Body of pancreas (tissue), 4 donors: ENCODE measurements around the gene DLGAP1.

Experiments
- CTCF ChIP-seq, 7 experiments: fragments of 450-650 bp in 4 of 7; fragments of 200-600 bp in 3 of 7; sonication (generic) in 3 of 7; IDR thresholded peaks; one replicate each; pipeline ENCODE4 v1.5.1; 2016 to 2019; ENCODE audit warnings: antibody characterized with exemption in 7 of 7
- POLR2A ChIP-seq, 3 donors: fragments of 450-650 bp; IDR thresholded peaks; one replicate each; pipeline ENCODE4 v1.6.1; 2016; ENCODE audit warnings: antibody characterized with exemption in 3 of 3, mild to moderate bottlenecking in 2 of 3

DNA sequence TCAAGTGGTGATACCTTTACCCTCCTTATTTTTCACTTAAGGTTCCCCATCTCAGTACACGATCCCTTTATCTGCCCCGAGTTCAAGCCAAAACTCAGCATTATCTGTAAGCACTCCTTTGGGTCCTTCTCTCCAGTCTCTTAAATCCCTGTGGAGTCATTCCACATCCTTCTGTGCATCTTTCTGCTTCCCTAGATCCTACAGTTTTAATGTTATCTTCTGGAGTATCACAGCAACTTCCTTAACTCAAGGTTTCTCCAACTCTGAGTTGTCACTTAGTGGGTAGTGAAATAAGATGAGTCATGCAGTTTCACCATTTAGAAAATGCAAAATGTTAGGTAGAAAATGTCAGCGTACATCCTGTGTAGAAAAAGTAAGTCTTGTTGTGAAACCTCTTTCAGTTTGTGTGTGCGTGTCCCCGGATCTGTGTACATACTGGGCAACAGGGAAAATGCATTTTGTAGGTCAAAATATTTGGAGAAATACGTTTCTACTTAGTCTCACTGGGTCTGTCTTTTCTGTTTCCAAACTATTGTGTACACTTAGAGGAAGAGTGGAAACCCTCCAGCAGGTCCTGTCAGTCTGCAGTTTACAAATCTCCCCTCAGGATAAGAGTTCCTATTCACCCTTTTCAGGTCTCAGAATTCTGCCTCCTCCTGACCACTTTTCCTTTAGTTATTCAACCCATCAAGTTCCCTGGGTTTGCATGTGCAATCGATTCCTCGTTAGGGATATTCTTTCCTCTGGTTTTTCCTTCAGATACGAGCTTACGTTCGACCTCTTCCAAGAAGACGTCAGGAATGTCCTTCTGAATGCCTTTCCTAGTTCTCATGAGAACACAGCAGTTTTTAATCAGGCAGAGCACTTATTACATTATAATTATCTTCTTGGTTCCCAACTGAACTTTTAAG is 850.4 kb downstream of the DLGAP1 start:
- no peak for TF ChIP-seq POLR2A (IDR thresholded peaks at IDR 0.05)
- no peak for TF ChIP-seq CTCF (IDR thresholded peaks at IDR 0.05)
